B cell (primary cell): Measurements from ENCODE around the gene NOD2. TPM values are rescaled to one million over a fixed set of nuclear protein-coding genes. Genes with fewer than 3 reads are reported as not detected.

Experiments
- ATAC-seq: fragments of 200-7000 bp; cut with Tn5 transposase; one replicate; pipeline ENCODE4 v1.10.0; 2021; ENCODE audit warnings: low read depth, mild to moderate bottlenecking, moderate number of reproducible peaks, moderate library complexity
- CTCF ChIA-PET: fragments of 350-600 bp; sonication (Branson Sonifier 250); formaldehyde crosslinking; loops from one replicate; lab custom pipeline; 2021; ENCODE audit warnings: antibody characterized with exemption, inconsistent platforms; lab: Charles Lee
- POLR2A ChIA-PET: fragments of 350-600 bp; sonication (Branson Sonifier 250); formaldehyde crosslinking; loops from one replicate; lab custom pipeline; 2021; ENCODE audit warnings: antibody characterized with exemption; lab: Charles Lee
- DNase-seq: peaks from one replicate; pipeline ENCODE4 v3.0.0; 2013
- H2AFZ ChIP-seq: 2 replicates; pipeline ENCODE4 v1.6.1; 2012; ENCODE audit warnings: mild to moderate bottlenecking, low read depth, low read length; ENCODE audit not compliant: insufficient read depth, poor library complexity, severe bottlenecking
- H3K27ac ChIP-seq, 2 donors: 1 replicate in 1 of 2; 2 replicates in 1 of 2; pipeline ENCODE4 v1.5.1; 2012 to 2013; ENCODE audit warnings: low read length in 2 of 2, mild to moderate bottlenecking in 2 of 2, moderate library complexity in 1 of 2
- H3K27me3 ChIP-seq, 4 experiments: fragments of 200-600 bp in 1 of 4; sonication (generic) in 1 of 4; replicated peaks in 1 of 4; 1 replicate in 2 of 4; 2 replicates in 2 of 4; pipeline versions ENCODE4 v1.6.1 to v1.7.0; 2013 to 2016; ENCODE audit warnings: low read length in 3 of 4, mild to moderate bottlenecking in 2 of 4, mixed read lengths in 1 of 4, moderate library complexity in 1 of 4; ENCODE audit not compliant: insufficient read depth in 4 of 4, control insufficient read depth in 3 of 4; ENCODE audit errors: control extremely low read depth in 1 of 4
- H3K36me3 ChIP-seq, 2 experiments: replicated peaks in 1 of 2; 1 replicate in 1 of 2; 2 replicates in 1 of 2; pipeline versions ENCODE4 v1.6.1 to v1.7.1; 2013; ENCODE audit warnings: low read length in 1 of 2; ENCODE audit not compliant: insufficient read depth in 2 of 2, control insufficient read depth in 1 of 2; ENCODE audit errors: control extremely low read depth in 1 of 2, extremely low read depth in 1 of 2
- H3K4me1 ChIP-seq, 2 donors: fragments of 200-600 bp in 1 of 2; sonication (generic) in 1 of 2; 1 replicate in 1 of 2; 2 replicates in 1 of 2; pipeline versions ENCODE4 v1.5.1 to v1.6.1; 2013 to 2017; ENCODE audit warnings: low read length in 2 of 2; ENCODE audit not compliant: control insufficient read depth in 2 of 2, insufficient read depth in 2 of 2
- H3K4me2 ChIP-seq: replicated peaks from 2 replicates; pipeline ENCODE3; 2012; ENCODE audit warnings: mild to moderate bottlenecking, low read depth, low read length; ENCODE audit not compliant: poor library complexity, severe bottlenecking
- H3K4me3 ChIP-seq, 5 experiments: fragments of 200-600 bp in 1 of 5; sonication (generic) in 1 of 5; 1 replicate in 3 of 5; 2 replicates in 2 of 5; pipeline versions ENCODE4 v1.5.1 to v1.7.0; 2011 to 2016; ENCODE audit warnings: low read length in 4 of 5, mild to moderate bottlenecking in 4 of 5, low read depth in 2 of 5, control low read depth in 1 of 5, moderate library complexity in 1 of 5; ENCODE audit not compliant: insufficient read depth in 1 of 5; ENCODE audit errors: control extremely low read depth in 1 of 5, extremely low read depth in 1 of 5
- H3K79me2 ChIP-seq: fragments of 200-600 bp; sonication (generic); one replicate; pipeline ENCODE4 v1.6.0; 2016; ENCODE audit warnings: low read length; ENCODE audit not compliant: control insufficient read depth, insufficient read depth
- H3K9ac ChIP-seq: fragments of 200-600 bp; sonication (generic); 2 replicates; pipeline ENCODE4 v1.6.1; 2017; ENCODE audit warnings: mild to moderate bottlenecking, low read length, moderate library complexity
- H3K9me3 ChIP-seq, 3 donors: one replicate each; pipeline versions ENCODE4 v1.6.1 to v1.7.1; 2013; ENCODE audit warnings: low read length in 2 of 3; ENCODE audit not compliant: control insufficient read depth in 2 of 3, insufficient read depth in 1 of 3; ENCODE audit errors: control extremely low read depth in 1 of 3
- H4K20me1 ChIP-seq: 2 replicates; pipeline ENCODE4 v1.6.0; 2012; ENCODE audit warnings: mild to moderate bottlenecking, low read length; ENCODE audit not compliant: insufficient read depth, control insufficient read depth, poor library complexity, severe bottlenecking
- H3K27ac Mint-ChIP-seq: one replicate; pipeline ENCODE4 v1.8.0; 2021; ENCODE audit warnings: mixed read lengths
- H3K27me3 Mint-ChIP-seq: one replicate; pipeline ENCODE4 v1.8.0; 2021; ENCODE audit warnings: mixed read lengths
- H3K4me1 Mint-ChIP-seq: one replicate; pipeline ENCODE4 v1.8.0; 2021; ENCODE audit warnings: mixed read lengths
- H3K4me3 Mint-ChIP-seq: one replicate; pipeline ENCODE4 v1.8.0; 2021; ENCODE audit warnings: mixed read lengths
- H3K9me3 Mint-ChIP-seq: one replicate; pipeline ENCODE4 v1.8.0; 2022; ENCODE audit warnings: mixed read lengths; ENCODE audit not compliant: insufficient read depth
- EZH2 ChIP-seq: IDR thresholded peaks from 2 replicates; pipeline ENCODE4 v1.6.1; 2012; ENCODE audit warnings: borderline replicate concordance, low read depth, mild to moderate bottlenecking, moderate library complexity, low read length; ENCODE audit not compliant: insufficient read depth, poor library complexity, severe bottlenecking
- WGBS: methylation state at CpG from one replicate; pipeline ENCODE4 v1.1.5; 2013; ENCODE audit warnings: missing lambda C conversion rate; ENCODE audit not compliant: insufficient coverage; 5-methylcytosine and 5-hydroxymethylcytosine counted together
- intact Hi-C: fragments of 100-400 bp; cut with micrococcal nuclease; formaldehyde crosslinking; loops from one replicate; pipeline ENCODE4 v1.10.0; 2022
- polyA plus RNA-seq: library from polyadenylated mRNA; depleted of rRNA; stranded (reverse); fragments of >200 nt; gene quantifications from 2 replicates; pipeline ENCODE4 v1.2.3, GENCODE V29; 2012
- total RNA-seq, 2 donors: library from RNA; stranded (reverse); fragments of 120-200 nt in 1 of 2; gene quantifications; 1 replicate in 1 of 2; 2 replicates in 1 of 2; pipeline versions ENCODE4 v1.2.3 to v1.2.4, GENCODE V29; 2013 to 2022
- TF ChIP-seq, protein P1 (sequence below): fragments of 200-600 bp; IDR thresholded peaks from one replicate; pipeline ENCODE4 v1.8.0; 2022; ENCODE audit warnings: antibody characterized with exemption, mild to moderate bottlenecking

The NOD2 gene
- total and polyA plus RNA-seq, 2 donors (not counting 1 experiment from before 2014, with no cell fraction given), result 1.2 to 1.8 TPM

DNA sequence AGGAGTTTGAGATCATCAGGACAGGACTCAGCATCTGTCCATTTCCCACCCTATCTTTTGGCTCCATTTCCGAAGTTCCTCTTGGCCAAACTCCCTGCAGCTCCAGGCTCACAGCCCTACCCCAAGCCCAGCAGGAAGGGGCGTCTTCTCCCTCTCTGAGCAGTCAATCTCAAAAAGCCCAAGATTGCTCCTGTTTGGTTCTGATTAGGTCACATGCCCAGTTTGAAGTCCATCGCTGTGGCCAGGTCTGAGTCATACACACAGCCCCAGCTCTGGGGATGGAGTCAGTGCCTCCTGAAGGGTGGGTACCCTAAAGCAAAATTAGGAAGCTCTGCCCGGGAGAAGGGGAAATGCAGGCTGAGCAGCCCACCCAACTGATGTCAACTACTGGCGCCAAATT lies 36.2 kb upstream of the NOD2 start:
- TF ChIP-seq EZH2, result no peak
- TF ChIP-seq, protein P1, sequence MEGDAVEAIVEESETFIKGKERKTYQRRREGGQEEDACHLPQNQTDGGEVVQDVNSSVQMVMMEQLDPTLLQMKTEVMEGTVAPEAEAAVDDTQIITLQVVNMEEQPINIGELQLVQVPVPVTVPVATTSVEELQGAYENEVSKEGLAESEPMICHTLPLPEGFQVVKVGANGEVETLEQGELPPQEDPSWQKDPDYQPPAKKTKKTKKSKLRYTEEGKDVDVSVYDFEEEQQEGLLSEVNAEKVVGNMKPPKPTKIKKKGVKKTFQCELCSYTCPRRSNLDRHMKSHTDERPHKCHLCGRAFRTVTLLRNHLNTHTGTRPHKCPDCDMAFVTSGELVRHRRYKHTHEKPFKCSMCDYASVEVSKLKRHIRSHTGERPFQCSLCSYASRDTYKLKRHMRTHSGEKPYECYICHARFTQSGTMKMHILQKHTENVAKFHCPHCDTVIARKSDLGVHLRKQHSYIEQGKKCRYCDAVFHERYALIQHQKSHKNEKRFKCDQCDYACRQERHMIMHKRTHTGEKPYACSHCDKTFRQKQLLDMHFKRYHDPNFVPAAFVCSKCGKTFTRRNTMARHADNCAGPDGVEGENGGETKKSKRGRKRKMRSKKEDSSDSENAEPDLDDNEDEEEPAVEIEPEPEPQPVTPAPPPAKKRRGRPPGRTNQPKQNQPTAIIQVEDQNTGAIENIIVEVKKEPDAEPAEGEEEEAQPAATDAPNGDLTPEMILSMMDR, result no peak
- Histone ChIP-seq H3K9ac (no peak overlapping the region), H4K20me1 (no peaks in the 10 kb centered on the region), H3K27me3 (no peaks in the 10 kb centered on the region), H3K36me3 (no peaks in the 10 kb centered on the region), H3K79me2 (no peaks in the 10 kb centered on the region), H3K4me2 (no peak overlapping the region), H3K9me3 (peaks cover 0 to 1% (median 0%) of the 10 kb centered on the region in 3 donors), H3K4me1 (no peaks in the 10 kb centered on the region), H2AFZ (no peak overlapping the region), H3K27ac (no peak overlapping the region), H3K4me3 (no peak overlapping the region)
- intact Hi-C loops, result no loop called here
- DNase-seq (no peak), ATAC-seq (no peak)
- H3K27me3 Mint-ChIP-seq, result no peaks in the 10 kb centered on the region
- H3K27ac Mint-ChIP-seq, result no peak overlapping the region
- H3K4me3 Mint-ChIP-seq, result no peak overlapping the region
- no peaks in the 10 kb centered on the region for H3K9me3 Mint-ChIP-seq
- H3K4me1 Mint-ChIP-seq, result no peaks in the 10 kb centered on the region
- POLR2A ChIA-PET, result no interaction called here
- CTCF ChIA-PET, result interaction anchor here (1.4 to 1.5 kb wide), 2 partner anchors 8 to 12 kb away, joined by 3 to 7 read pairs; no protein-coding TSS in a partner anchor
- WGBS, result 76% methylated on average over 4 of the region's 5 CpGs

DNA sequence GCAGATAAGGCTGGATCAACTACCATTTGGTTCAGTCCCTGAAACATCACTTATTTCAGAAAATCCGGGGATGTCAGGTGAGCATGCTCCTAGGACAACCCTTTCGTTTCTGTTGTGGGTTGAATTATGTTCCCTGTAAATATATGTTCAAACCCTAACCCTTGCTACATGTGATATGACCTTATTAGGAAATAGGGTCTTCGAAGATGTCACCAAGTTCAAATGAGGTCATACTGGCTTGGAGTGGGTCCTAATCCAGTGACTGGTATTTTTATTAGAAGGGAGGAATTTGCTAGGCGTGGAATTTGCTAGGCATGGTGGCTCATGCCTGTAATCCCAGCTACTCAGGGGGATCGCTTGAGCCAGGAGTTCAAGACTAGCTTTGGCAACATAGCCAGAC lies 33.6 kb upstream of the NOD2 start:
- H3K27me3 Mint-ChIP-seq, result no peaks in the 10 kb centered on the region
- intact Hi-C loops, result no loop called here
- Histone ChIP-seq H3K9me3 (peaks cover 0 to 6% (median 0%) of the 10 kb centered on the region in 3 donors), H3K36me3 (no peaks in the 10 kb centered on the region), H3K27me3 (no peaks in the 10 kb centered on the region), H4K20me1 (no peaks in the 10 kb centered on the region), H3K4me2 (no peak overlapping the region), H3K9ac (no peak overlapping the region), H3K4me1 (peaks cover under 1 to 2% of the 10 kb centered on the region in 2 donors), H3K79me2 (no peaks in the 10 kb centered on the region), H3K4me3 (no peak overlapping the region), H2AFZ (no peak overlapping the region), H3K27ac (no peak overlapping the region)
- no peak overlapping the region for H3K4me3 Mint-ChIP-seq
- DNase-seq (no peak), ATAC-seq (no peak)
- ChIA-PET CTCF (interaction anchor here (0.7 kb wide), 1 partner anchor 225 kb away, joined by 3 read pairs; no protein-coding TSS in a partner anchor), POLR2A (no interaction called here)
- TF ChIP-seq EZH2, result no peak
- TF ChIP-seq, protein P1, result no peak
- 100% methylated on average over 1 of the region's 5 CpGs for WGBS
- no peaks in the 10 kb centered on the region for H3K4me1 Mint-ChIP-seq
- no peak overlapping the region for H3K27ac Mint-ChIP-seq
- H3K9me3 Mint-ChIP-seq, result no peaks in the 10 kb centered on the region
